Measurements from ENCODE around the gene CLSTN2.

DNA sequence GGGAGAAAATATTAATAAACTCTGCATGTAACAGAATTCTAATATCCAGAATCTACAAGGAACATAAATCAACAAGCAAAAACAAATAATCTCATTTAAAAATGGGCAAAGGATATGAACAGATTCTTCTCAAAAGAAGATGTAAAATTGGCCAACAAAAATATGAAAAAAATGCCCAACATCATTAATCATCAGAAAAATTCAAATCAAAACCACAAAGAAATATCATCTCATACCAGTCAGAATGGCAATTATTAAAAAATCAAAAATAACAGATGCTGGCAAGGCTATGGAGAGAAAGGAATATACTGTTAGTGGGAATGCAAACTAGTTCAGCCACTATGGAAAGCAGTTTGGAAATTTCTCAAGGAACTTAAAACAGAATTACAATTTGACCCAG lies 592.2 kb downstream of the CLSTN2 start:
- TF ChIP-seq POLR2A (IDR thresholded peaks at IDR 0.05; ENCODE audit: low read depth, low read length), result no peak
- no peak for TF ChIP-seq SPI1 (IDR thresholded peaks at IDR 0.05; ENCODE audit: low read depth, low read length)
